IPS-NIHi7 (cell line): ENCODE measurements around the gene OLFM1.
A peak's percentile ranks its signal among the peaks of the same experiment; 100 is the strongest.
"Not testable (repeated sequence)": the region's sequence is repeated elsewhere in the genome, so short reads cannot be mapped to it uniquely, and the experiment has no call there.

ENCODE experiments used
- DNase-seq: peaks from one replicate; pipeline ENCODE4 v3.0.0; 2012; ENCODE audit warnings: mixed read lengths; ENCODE audit errors: extremely low spot score

Gene OLFM1

DNA sequence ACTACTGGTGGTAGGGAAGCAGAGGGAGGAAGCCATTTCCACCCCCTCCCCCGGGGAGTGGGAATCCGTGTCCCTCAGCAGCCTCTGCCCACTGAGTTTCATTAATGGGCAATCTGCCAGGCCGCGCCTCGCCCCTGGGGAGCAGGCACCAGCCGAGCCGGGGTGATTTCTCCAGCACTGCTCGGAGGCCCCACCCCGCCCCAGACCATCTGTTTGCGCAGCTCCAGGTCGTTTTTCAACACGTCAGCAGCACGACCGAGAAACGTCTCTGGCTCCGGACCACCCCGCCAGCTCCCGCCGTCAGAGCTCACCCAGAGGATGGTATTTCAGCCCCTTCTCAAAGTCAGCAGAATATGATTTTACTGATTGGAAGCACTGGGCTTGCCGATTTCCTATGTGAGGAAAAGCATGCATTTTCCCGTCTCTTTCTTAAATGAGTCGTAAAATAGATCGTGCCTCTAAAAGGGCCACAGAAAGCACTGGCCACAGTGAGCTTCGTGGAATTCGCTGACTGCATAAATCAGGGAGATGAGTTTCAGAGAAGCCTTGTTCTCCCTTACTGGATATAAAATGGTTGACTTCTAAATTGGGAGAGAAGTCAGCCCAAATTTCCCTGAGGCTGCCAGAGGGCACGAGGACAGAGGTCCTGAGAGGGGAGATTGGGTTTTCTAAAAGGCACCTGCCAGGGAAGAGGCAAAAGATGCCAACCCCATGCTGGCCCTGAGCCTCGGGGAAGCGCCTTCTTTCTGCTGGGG lies 47.0 kb downstream of the OLFM1 start:
- DNase-seq: no peak

DNA sequence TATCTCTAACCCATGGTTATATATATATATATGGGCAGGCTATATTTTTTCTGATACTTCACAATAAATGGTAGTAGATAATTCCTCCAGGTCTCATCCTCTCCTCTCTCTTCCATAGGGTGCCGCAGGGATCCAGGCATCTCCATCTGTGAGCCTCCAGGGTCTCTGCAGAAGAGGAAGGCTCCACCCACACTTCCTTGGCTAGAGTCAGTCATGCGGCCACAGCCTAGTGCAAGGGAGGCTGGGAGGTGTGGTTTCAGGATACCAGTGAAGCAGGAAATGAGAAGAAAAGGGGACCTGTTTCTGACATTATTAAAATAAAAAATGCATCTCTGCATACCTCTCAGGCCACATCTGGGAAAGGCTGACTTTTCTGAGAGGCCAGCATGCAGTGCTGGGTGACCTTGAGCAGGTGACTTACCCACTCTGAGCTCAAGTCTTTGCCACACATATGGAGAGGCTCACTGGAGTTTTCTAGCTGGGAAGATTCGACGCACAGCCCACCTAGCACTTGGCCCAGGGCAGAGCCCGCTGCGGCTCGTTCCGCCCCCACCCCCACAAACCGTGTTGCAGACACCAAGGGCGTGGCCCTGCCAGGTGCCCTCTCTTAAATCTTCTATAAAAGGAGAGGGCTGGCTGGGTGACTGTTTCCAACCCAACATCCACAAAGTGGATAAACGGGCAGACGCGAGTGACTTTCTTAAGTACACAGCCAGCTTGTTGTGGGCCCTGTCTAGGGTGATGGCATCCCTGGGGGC lies 47.9 kb downstream of the OLFM1 start:
- no peak for DNase-seq

DNA sequence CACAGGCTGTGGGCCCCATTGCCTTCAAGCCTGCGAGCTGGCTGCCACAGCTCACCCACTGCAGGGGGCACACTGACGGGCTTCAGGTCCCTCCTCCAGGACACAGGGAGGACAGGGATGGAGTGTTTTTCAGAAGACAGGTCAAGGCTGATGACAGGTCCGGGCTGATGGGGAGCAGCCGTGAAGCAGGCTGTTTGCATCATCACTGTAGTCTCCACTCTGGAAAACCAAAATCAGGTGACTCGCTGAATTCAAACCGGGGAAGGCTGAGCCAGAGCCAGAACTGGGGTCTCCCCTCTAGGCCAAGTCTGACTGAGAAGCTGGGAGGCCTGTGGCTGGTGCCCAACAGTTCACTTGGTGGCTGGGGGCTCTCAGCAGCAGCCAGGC lies 48.5 kb downstream of the OLFM1 start:
- DNase-seq: no peak

DNA sequence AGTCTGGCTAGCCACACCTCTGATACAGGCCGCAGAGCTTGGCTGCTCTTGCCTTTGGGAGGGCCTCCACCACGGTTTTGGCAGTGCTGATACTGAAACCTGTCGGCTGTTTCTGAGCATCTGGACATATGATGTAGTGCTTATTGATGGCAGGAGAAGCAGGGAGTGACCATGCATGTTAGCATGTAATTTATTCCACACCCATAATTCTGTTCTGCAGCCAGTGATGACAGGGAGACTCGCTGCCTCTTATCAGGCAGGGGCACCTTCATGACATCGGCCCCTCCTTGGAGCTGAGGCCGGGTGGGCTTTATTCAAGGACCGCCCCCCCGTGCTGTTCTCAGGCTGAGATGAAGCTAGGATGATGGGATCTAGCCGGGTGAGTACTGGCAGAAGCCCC lies 49.0 kb downstream of the OLFM1 start:
- DNase-seq: no peak

DNA sequence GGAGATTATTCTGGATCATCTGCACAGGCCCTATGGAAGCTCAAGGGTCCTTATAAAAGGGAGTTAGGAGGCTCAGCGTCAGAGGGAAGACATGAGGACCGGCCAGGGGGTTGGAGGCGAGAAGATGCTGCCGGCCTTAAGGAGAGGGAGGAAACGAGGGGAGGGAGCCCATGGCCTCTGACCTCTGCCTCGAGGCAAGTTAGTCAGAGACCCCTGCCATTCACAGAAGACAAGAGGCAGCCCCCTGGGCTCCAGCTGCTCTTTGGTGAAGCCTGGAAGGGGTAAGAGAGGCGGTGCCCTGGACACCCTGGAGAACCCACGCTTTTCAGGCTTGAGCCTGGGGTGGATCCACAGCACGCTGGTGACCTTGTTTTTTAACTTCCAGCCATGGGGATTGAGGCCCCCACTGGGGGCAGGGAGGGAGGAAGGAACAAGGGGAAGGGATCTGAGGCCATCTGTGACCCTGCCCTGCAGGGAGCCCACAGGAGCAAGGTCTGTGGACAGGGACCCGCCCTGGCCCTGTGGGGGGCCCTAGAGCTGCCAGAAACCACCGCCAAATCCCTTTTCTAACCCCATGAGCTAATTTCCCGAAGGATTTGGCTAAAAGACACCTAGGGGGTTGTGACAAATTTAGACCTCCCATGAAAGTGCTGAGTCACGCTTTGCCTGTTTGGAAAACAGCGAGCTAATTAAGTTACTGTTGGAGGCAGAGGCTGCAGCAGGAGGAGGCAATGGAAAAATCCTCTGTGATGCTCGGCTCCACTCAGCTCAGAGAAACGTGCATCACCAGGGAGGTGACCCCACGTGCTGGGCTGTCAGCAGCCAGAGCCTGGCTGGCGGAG lies 49.7 kb downstream of the OLFM1 start:
- DNase-seq: peak; percentile 63

DNA sequence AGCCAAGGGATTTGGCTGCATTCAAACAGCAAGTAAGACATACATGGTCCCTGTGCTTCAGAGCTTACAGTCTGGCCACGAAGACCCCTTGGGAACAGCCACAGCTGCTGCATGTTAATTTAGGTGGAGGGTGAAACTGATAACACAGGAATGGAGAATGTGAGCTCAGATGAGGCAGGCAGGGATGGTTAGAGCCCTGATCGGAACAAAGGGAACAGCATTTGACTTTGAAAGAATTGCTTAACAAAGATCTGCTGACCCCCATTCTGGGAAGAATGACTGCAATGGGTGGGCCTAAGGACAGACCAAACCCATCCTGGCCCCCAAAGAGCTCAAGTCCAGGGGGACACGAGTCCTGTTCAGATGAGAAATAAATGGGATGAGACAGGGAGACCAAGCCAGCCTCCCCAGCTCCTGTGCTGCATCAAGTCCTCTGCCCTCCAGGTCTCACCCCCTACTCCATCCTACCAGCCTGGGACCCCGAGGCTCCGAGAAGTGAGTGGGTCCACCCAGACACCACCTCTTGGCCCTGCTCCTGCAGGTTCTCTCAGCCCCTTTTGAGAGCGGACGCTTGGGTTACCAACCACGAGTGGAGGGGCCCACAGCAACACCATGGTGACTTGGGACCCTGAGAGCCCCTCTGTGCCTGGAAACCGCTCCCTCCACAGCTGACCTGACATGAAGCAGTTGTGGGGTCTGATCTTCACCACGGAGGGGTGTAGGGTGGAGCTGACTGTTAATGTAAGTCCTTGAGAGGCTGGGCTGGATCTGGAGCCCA lies 50.8 kb downstream of the OLFM1 start:
- DNase-seq: no peak

DNA sequence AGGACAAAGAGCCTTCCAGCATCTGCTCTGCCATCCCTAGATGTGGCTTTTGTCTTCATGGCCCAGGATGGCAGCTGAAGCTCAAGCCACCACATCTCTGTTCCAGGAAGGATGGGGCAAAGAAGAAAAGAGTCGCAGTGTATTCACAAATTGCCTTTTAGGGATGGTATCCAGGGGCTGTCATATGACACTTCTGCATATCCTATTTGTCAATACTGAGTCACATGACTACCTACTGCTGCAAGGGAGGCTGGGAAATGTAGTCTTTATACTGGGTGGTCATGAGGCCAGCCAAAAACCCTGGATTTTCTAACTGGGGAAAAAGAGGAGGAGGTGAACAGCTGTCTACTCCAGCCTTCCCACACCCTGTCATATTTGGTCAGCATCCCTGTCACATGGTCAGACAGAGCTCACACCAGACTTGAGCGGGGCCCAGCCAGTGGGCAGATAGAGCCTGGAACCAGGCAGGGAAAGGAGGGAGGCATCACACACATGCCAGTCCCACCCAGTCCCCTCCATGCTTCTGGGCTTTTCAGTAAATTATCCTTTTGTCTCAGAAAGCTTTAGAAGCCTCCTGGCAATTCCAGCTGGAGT lies 52.0 kb downstream of the OLFM1 start:
- DNase-seq: peak; percentile 46

DNA sequence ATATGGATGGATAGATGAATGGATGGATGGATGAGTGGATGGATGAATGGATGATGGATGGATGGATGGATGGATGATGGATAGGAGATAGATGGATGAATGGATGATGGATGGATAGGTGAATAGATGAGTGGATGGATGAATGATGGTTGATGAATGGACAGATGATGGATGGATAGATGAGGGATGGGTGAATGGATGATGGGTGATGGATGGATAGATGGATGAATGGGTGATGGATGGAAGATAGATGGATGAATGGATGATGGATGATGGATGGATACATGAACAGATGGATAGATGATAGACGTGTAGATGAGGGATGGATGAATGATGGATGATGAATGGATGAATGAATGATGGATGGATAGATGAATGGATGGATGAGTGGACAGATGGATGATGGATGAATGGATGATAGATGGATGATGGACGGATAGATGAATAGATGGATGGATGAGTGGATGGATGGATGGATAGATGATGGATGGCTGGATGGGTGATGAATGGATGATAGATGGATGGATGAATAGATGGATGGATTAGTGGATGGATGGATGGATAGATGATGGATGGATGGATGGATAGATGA lies 53.8 kb downstream of the OLFM1 start:
- no peak for DNase-seq

DNA sequence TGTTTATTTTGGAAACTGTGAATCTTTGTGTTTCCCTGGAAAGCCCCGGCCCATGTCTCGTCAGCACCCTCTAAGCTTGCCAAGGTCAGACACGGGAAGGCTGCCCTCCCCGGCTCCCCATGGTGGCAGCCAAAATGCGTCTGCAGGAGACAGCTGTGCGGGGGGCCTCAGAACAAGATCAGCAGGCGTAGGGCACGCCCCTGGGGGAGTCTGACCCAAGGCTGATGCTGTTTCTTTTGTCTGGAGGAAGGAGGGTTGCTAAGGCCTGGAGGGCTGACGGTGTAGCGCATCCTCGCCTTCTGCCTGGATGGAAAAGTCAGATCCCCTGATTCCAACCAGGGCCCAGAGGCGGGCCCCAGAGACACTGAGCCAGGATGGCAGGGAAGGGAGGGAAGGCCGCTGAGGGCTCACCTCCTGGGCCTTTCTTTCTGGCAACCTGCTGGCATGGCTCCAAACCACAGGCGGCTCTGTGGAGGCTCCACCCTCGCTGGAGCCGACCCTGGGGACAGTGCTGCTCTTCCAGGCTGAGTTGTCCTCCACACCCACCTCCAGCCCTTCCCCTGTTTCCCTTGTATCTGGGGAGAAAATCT lies 57.2 kb downstream of the OLFM1 start:
- DNase-seq: no peak

DNA sequence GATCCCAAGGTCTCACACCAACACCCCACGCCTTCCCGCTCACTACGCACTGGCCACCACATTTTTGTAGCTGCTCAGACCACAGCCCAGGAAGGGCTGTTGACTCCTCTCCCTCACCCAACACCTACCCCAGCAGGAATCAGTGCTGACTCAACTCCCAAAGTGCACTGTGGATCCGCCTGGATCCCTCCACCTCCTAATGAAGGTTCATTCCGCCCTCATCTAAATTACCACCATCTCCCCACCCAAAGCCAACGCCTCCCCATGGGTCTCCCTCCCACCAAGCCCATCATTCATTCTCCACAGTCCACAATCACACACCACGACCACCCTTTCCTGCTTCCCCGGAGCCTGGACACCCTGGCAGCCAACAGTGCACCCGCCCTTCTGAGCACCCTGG lies 57.8 kb downstream of the OLFM1 start:
- DNase-seq: no peak

DNA sequence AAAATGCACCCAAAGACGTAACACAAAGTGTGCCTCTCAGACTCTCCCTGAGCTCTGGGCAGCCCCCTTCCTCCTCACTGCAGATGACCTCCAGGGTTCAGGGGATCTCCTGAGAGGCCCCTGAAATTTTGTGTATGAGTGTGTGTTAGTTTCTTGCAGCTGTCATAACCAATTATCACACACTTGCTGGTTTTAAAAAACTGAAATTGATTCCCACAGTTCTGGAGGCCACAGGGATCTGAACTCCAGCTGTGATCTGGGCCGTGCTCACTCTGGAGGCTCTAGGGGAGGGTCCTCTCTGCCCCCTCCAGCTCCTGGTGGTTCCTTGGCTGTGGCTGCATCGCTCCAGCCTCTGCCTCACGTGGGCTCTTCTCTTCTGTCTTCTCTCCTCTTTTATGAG lies 58.8 kb downstream of the OLFM1 start:
- no peak for DNase-seq

DNA sequence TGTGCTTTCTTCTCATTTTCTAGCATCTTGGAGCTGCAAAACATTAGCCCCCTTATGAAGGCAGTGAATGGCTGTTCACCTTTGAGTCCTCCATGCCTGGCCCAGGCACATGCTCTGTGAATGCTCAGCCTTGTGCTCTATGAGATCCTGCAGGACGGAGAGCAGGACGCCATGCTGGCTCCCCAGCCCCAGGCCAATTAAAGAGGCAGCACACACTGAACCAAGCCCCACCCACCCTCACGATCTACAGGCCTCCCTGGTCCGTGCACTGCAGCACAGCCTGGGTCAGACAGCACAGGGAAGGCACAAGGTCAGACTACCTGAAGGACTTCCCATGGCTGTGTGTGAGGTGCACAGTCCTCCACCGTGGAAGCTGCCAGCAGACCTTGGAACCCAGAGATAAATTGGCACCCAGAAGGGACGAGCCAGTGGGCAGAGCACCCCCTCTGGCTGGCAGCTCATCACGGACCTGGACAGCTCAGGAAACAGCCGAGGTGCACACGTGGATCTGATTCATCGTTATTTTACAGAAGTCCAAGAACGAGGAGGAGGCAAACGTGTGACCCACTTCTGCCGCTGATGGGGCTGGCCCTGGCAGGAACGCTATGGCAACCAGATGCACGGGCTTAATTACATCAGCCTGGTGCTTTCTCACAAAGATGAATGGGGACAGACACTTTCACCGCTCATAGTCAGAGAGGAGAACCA lies 59.5 kb downstream of the OLFM1 start:
- no peak for DNase-seq

DNA sequence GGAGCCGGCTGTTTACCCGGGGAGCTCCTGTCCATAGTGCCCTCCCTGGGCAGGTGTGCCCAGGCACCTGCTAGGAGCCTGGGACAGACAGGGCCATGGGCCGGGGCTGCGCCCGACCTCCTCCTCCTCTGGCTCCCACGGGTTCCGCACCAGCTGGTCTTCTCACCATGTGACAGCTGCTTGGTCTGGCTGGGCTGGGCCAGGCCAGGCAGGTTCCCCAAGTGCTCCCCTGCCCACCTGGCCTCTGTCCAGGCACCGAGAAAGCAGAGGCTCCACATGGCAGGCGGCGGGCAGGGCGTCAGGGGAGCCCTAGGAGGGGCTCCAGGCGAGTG lies 60.0 kb downstream of the OLFM1 start:
- DNase-seq: no peak

DNA sequence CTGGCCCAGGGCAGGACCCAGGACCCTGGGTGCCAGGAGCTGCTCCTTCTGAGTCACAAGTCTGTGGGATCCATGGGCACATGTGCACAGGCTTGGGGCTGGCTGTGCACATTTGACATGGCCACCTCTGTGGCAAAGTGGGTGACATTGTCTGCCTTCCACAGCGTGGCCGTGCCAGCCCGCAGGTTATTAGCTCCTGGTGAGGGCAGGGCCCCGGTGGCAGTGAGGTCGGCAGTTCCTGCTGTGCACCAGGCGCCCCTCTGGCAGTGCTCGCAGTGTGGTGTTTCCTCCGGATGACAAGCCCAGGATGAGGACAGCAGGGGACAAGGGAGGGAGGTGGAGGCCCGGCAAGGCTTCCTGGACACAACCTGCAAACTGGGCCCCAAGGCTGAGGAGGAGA lies 60.5 kb downstream of the OLFM1 start:
- DNase-seq: no peak

DNA sequence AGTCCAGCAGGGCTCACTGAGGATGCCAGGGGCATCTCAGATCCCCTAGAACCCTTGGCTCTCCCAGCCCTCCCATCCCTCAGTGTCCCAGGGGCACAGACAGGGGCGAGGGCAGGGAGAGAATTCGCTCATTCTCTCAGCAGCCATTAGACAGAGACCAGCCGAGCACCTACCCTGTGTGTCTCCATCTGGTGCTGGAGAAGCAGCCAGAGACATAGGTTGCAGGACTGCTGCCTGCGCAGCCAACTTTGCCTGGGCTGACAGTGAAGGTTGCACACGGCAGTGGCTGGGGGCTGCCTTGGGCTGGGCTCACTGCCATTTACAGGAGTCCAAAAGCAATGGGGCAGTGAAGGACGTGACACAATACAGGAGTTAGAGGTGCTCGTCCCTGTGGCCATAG lies 60.9 kb downstream of the OLFM1 start:
- no peak for DNase-seq

DNA sequence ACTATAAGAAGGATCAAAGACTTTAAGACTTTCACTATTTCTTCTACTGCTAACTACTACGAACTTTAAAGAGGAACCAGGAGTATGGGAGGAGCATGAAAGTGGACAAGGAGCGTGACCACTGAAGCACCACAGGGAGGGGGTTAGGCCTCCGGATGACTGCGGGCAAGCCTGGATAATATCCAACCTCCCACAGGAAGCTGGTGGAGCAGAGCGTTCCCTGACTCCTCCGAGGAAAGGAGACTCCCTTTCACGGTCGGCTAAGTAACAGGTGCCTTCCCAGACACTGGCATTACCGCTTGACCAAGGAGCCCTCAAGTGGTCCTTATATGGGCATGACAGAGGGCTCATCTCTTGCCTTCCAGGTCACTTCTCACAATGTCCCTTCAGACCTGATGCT lies 62.4 kb downstream of the OLFM1 start:
- DNase-seq: not testable (repeated sequence)

DNA sequence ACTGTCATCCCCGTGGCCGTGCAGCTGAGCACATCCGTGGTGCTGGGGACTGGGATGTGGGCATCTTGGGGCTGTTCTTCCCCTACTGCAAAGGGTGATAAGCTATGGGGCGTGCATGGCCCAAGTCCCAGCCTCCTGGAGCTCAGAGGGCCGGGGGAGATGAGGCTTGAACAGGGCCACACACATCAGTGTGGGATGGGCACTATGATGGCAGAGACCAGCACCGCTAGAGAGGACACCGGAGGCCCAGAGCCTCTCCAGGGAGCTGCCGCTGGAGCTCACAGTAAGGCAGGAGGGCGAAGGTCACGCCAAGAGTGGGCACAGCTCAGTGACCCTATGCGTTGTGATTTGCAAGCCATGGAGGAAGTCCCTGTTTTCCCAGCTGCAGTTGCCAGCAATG lies 63.5 kb downstream of the OLFM1 start:
- DNase-seq: no peak

DNA sequence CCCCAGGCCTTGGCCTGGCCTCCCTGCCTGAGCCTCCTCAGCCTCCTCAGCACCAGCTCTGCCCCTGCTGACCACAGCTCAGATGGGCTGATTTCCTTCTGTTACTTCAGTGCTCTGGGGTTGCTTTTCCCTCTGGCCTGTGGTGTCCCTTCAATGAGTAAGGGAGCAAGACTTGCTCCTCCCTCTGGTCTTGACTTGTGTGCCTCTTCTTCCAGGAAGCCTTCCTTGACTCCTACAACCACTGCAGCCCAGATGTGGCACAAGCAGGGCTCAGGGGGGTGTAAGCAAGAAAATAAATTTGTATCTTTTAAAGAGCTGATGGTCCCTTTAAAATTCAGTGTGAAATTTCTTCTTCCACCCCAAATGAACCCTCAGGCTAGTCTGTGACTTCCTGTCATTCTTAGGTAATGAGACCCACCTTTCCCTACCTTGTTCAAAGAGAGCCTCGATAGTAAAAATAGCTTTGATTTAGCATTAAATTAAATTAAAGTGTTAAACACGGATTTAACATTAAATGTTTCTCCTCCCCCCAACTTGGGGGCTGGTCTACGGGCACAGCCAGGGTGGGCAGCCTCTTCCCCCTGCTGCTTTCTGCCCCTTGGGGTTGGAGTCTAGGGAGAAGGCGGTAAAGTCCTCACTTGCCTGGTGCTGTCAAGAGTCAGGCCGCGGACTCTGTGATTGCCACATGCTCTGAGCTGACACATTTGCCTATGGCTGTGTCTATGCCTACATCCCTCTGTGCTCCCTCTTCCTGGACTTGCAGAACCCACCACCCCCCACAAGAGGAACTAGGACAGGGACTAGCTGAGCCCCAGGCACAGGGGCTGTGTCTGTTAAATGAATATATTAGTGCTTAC lies 64.5 kb downstream of the OLFM1 start:
- no peak for DNase-seq
